Measurements from ENCODE around the gene FAM185A.
"Not testable (repeated sequence)": the region's sequence is repeated elsewhere in the genome, so short reads cannot be mapped to it uniquely, and the experiment has no call there.

DNA sequence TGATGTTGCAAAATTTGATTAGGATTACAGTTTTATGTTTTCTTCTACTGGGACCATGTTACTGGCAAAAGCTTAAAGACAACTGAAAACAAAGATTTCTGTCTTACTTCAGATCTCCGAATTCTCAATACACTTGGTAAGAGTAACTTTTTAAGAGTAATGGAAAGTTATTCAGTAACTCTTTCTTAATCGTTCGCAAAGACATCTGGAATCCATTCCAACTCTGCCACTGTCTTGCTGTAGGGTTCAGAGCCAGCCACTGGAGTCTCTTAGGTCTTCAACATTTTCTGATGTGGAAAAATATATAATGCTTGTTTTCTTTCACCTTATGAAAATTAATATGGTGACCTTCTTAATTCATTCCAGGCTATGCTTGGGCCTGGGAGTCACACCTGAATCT is 29.9 kb downstream of the FAM185A start:
- TF ChIP-seq CHD1 (IDR thresholded peaks at IDR 0.05; ENCODE audit: low read depth, low read length); BHLHE40 (IDR thresholded peaks at IDR 0.05; ENCODE audit: low read depth, low read length); ELK1 (IDR thresholded peaks at IDR 0.05; ENCODE audit: borderline replicate concordance, low read depth, low read length); SMC3 (IDR thresholded peaks at IDR 0.05; ENCODE audit: low read depth, low read length): not testable (repeated sequence)
- TF ChIP-seq, protein P1, sequence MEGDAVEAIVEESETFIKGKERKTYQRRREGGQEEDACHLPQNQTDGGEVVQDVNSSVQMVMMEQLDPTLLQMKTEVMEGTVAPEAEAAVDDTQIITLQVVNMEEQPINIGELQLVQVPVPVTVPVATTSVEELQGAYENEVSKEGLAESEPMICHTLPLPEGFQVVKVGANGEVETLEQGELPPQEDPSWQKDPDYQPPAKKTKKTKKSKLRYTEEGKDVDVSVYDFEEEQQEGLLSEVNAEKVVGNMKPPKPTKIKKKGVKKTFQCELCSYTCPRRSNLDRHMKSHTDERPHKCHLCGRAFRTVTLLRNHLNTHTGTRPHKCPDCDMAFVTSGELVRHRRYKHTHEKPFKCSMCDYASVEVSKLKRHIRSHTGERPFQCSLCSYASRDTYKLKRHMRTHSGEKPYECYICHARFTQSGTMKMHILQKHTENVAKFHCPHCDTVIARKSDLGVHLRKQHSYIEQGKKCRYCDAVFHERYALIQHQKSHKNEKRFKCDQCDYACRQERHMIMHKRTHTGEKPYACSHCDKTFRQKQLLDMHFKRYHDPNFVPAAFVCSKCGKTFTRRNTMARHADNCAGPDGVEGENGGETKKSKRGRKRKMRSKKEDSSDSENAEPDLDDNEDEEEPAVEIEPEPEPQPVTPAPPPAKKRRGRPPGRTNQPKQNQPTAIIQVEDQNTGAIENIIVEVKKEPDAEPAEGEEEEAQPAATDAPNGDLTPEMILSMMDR (conservative IDR thresholded peaks at IDR 0.05; ENCODE audit: low read depth, low read length) = not testable (repeated sequence)
